ENCODE results near the gene EVI5L.

DNA sequence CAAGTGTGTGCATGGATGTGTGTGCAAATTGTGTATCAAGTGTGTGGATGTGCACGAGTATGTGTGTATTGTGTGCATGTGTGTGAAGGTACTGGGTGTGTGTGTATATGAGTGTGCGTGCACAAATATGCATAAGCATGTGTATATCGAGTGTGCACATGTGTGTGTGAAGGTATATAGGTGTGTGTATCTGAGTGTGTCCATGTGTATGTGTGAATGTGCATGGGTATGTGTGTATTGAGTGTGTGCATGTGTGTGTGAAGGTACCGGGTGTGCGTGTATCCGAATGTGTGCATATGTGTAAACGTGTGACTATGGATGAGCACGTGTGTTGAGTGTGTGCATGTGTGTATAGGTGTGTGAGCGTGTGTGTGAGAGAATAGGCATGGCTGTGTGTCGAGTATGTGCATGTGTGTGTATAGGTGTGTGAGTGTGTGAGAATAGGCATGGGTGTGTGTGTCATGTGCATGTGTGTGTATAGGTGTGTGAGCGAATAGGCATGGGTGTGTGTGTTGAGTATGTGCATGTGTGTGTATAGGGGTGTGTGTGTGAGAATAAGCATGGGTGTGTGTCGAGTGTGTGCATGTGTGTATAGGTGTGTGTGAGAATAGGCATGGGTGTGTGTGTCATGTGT lies 12.8 kb downstream of the EVI5L start:
- TF ChIP-seq, protein P1, sequence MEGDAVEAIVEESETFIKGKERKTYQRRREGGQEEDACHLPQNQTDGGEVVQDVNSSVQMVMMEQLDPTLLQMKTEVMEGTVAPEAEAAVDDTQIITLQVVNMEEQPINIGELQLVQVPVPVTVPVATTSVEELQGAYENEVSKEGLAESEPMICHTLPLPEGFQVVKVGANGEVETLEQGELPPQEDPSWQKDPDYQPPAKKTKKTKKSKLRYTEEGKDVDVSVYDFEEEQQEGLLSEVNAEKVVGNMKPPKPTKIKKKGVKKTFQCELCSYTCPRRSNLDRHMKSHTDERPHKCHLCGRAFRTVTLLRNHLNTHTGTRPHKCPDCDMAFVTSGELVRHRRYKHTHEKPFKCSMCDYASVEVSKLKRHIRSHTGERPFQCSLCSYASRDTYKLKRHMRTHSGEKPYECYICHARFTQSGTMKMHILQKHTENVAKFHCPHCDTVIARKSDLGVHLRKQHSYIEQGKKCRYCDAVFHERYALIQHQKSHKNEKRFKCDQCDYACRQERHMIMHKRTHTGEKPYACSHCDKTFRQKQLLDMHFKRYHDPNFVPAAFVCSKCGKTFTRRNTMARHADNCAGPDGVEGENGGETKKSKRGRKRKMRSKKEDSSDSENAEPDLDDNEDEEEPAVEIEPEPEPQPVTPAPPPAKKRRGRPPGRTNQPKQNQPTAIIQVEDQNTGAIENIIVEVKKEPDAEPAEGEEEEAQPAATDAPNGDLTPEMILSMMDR (IDR thresholded peaks at IDR 0.05): no peak
- no peak for TF ChIP-seq POLR2A (IDR thresholded peaks at IDR 0.05)
